MV-4-11 (cell line): ENCODE data around the gene ABCA7.

Experiments used
- DNase-seq: peaks from one replicate; lab custom pipeline; 2025; lab: John Stamatoyannopoulos, UW

ABCA7 gene

GRCh38 chr19:1040476-1041271, 767 bp downstream of the ABCA7 start:
- DNase-seq, result peak; percentile 97

GRCh38 chr19:1041272-1041834, 1.4 kb downstream of the ABCA7 start:
- no peak for DNase-seq

GRCh38 chr19:1041835-1042685, 2.2 kb downstream of the ABCA7 start:
- DNase-seq, result no peak

- DNase-seq, result no peak
Observed at GRCh38 chr19:1042689-1043511, 3.0 kb downstream of the ABCA7 start.

- peak; percentile 74 for DNase-seq
Observed at GRCh38 chr19:1045247-1045603, 5.3 kb downstream of the ABCA7 start.

- DNase-seq, result no peak
Observed at GRCh38 chr19:1046117-1046626, 6.3 kb downstream of the ABCA7 start.

- DNase-seq, result no peak
Observed at GRCh38 chr19:1046836-1047695, 7.2 kb downstream of the ABCA7 start.

GRCh38 chr19:1047696-1048147, 7.8 kb downstream of the ABCA7 start:
- DNase-seq, result no peak

GRCh38 chr19:1049106-1049505, 9.2 kb downstream of the ABCA7 start:
- no peak for DNase-seq

GRCh38 chr19:1049800-1050199, 9.9 kb downstream of the ABCA7 start:
- peak; percentile 16 for DNase-seq

GRCh38 chr19:1050989-1051788, 11.3 kb downstream of the ABCA7 start:
- no peak for DNase-seq

GRCh38 chr19:1051791-1052190, 11.9 kb downstream of the ABCA7 start:
- no peak for DNase-seq

- DNase-seq, result no peak
Observed at GRCh38 chr19:1052349-1052975, 12.6 kb downstream of the ABCA7 start.

- no peak for DNase-seq
Observed at GRCh38 chr19:1053176-1054101, 13.5 kb downstream of the ABCA7 start.

GRCh38 chr19:1054102-1055027, 14.5 kb downstream of the ABCA7 start:
- no peak for DNase-seq

GRCh38 chr19:1055028-1055425, 15.1 kb downstream of the ABCA7 start:
- DNase-seq, result no peak
